ENCODE results near the gene CD209.

DNA sequence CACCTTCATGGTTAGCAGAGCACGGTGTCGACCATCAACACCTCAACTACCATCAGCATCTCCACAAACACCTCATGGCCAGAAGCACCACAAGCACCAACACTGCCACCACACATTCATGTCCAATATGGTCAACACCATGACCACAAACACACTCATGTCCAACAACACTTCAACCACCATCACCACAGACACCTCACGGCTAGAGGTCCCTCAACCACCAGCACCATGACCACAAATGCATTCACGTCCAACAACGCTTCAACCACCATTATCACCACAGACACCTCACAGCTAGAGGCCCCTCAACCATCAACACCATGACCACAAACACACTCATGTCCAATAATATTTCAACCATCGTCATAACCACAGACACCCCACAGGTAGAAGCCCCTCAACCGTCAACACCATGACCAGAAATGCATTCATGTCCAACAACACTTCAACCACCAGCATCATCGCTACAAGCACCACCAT is 56.5 kb downstream of the CD209 start:
- TF ChIP-seq, protein P1, sequence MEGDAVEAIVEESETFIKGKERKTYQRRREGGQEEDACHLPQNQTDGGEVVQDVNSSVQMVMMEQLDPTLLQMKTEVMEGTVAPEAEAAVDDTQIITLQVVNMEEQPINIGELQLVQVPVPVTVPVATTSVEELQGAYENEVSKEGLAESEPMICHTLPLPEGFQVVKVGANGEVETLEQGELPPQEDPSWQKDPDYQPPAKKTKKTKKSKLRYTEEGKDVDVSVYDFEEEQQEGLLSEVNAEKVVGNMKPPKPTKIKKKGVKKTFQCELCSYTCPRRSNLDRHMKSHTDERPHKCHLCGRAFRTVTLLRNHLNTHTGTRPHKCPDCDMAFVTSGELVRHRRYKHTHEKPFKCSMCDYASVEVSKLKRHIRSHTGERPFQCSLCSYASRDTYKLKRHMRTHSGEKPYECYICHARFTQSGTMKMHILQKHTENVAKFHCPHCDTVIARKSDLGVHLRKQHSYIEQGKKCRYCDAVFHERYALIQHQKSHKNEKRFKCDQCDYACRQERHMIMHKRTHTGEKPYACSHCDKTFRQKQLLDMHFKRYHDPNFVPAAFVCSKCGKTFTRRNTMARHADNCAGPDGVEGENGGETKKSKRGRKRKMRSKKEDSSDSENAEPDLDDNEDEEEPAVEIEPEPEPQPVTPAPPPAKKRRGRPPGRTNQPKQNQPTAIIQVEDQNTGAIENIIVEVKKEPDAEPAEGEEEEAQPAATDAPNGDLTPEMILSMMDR (conservative IDR thresholded peaks at IDR 0.05; ENCODE audit: low read length): no peak
- TF ChIP-seq EZH2phosphoT487 (IDR thresholded peaks at IDR 0.05; ENCODE audit: borderline replicate concordance, low read depth, low read length): no peak
